ENCODE measurements around the gene ATPAF2. TPM values are rescaled to one million over a fixed set of nuclear protein-coding genes. Genes with fewer than 3 reads are reported as not detected.

The ATPAF2 gene
- total RNA-seq, 1 experiment from 2014 or later: 26.6 TPM

GRCh38 chr17:18021372-18021771 is 17.6 kb downstream of the ATPAF2 start:
- in situ Hi-C loops (cut with HindIII; ENCODE audit: low pct_unique_long_range_greater_than_20kb, low sequenced_read_pairs): loop anchor here (10.0 kb wide), 1 partner anchor 137 kb away; no protein-coding TSS in a partner anchor

DNA sequence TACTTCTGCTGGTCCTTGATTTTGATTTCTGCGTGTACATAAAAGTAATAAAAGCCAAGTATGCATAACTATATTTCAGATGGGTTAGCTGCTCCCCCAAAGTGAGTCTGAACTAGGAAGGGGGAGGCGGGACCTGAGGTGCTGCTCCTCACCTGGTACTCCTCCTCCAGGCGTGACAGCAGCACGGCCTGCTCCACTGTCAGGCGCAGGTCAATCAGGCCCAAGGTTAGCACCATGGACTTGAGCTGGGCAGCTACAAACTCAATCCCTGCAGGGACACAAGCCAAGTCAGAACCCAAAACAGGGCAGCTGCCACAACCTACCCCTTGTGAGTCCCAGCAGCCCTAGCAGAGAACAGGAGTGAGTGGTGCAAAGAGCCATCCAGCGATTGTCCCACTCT is 18.0 kb downstream of the ATPAF2 start:
- DNase-seq (ENCODE audit: low read depth, low spot score): no peak
- in situ Hi-C loops (cut with HindIII; ENCODE audit: low pct_unique_long_range_greater_than_20kb, low sequenced_read_pairs): loop anchor here (10.0 kb wide), 1 partner anchor 136 kb away; no protein-coding TSS in a partner anchor

More at GRCh38 chr17:18021372-18021771, 17.6 kb downstream of the ATPAF2 start:
- no peak for DNase-seq (ENCODE audit: low read depth, low spot score)

DNA sequence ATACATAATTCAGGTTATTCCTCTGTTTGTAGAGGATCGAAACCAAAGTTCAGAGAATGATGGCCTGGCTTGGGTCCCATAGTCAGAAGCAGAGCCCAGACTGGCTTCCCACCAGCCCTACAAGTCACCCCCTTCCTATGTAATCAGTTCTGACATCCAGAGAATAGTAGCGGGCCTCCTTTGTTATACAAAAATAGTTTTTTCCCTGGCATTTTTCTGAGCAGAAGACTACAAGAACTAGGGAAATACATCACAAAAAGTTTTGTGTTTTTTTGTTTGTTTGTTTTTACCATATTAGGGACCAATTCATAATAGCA is 19.2 kb downstream of the ATPAF2 start:
- in situ Hi-C loops (cut with HindIII; ENCODE audit: low pct_unique_long_range_greater_than_20kb, low sequenced_read_pairs): loop anchor here (10.0 kb wide), 1 partner anchor 135 kb away; no protein-coding TSS in a partner anchor
- DNase-seq (ENCODE audit: low read depth, low spot score): no peak

GRCh38 chr17:18018411-18018921 is 20.5 kb downstream of the ATPAF2 start:
- DNase-seq (ENCODE audit: low read depth, low spot score): no peak
- in situ Hi-C loops (cut with HindIII; ENCODE audit: low pct_unique_long_range_greater_than_20kb, low sequenced_read_pairs): no loop called here

- no peak for DNase-seq (ENCODE audit: low read depth, low spot score)
Measured at GRCh38 chr17:18017958-18018357, 21.0 kb downstream of the ATPAF2 start.

GRCh38 chr17:18016426-18016825 is 22.5 kb downstream of the ATPAF2 start:
- DNase-seq (ENCODE audit: low read depth, low spot score): no peak
- in situ Hi-C loops (cut with HindIII; ENCODE audit: low pct_unique_long_range_greater_than_20kb, low sequenced_read_pairs): no loop called here

More at GRCh38 chr17:18017958-18018357, 21.0 kb downstream of the ATPAF2 start:
- in situ Hi-C loops (cut with HindIII; ENCODE audit: low pct_unique_long_range_greater_than_20kb, low sequenced_read_pairs): no loop called here

DNA sequence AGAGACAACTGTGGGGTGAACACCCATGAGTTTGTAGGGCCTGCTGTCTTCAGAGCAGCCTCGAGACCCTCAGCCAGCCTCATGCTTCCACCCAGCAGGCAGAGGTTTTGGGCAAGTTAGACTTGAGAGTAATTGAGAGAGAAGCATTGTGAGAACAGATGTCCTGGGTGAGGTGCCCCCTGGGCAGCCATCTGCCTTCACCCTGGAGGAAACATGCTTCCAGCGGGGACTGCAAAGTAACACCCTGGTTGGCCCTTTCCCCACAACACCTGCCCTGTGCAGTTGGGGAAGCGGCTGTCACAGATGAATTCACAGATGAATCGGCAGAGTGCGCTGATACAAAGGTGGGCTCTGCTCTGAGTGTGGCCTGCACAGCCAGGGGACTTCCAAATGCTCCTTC is 23.4 kb downstream of the ATPAF2 start:
- in situ Hi-C loops (cut with HindIII; ENCODE audit: low pct_unique_long_range_greater_than_20kb, low sequenced_read_pairs): no loop called here

GRCh38 chr17:18014006-18014405 is 25.0 kb downstream of the ATPAF2 start:
- no peak for DNase-seq (ENCODE audit: low read depth, low spot score)
- in situ Hi-C loops (cut with HindIII; ENCODE audit: low pct_unique_long_range_greater_than_20kb, low sequenced_read_pairs): no loop called here

More for the DNA sequence above, 23.4 kb downstream of the ATPAF2 start:
- no peak for DNase-seq (ENCODE audit: low read depth, low spot score)

DNA sequence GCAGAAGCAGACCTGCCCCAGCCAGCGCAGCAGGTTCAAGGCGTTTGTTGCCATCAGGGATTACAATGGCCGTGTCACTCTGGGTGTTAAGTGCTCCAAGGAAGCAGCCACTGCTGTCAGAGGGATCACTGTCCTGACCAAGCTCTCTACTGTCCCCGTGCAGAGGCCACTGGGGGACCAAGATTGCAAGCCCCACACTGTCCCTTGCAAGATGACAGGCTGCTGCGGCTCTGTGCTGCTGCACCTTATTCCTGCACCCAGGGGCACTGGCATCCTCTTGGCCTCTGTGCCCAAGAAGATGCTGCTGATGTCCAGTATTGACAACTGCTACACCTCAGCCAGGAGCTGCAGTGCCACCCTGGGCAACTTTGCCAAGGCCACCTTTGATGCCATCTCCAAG is 27.7 kb downstream of the ATPAF2 start:
- no peak for DNase-seq (ENCODE audit: low read depth, low spot score)
- in situ Hi-C loops (cut with HindIII; ENCODE audit: low pct_unique_long_range_greater_than_20kb, low sequenced_read_pairs): no loop called here

DNA sequence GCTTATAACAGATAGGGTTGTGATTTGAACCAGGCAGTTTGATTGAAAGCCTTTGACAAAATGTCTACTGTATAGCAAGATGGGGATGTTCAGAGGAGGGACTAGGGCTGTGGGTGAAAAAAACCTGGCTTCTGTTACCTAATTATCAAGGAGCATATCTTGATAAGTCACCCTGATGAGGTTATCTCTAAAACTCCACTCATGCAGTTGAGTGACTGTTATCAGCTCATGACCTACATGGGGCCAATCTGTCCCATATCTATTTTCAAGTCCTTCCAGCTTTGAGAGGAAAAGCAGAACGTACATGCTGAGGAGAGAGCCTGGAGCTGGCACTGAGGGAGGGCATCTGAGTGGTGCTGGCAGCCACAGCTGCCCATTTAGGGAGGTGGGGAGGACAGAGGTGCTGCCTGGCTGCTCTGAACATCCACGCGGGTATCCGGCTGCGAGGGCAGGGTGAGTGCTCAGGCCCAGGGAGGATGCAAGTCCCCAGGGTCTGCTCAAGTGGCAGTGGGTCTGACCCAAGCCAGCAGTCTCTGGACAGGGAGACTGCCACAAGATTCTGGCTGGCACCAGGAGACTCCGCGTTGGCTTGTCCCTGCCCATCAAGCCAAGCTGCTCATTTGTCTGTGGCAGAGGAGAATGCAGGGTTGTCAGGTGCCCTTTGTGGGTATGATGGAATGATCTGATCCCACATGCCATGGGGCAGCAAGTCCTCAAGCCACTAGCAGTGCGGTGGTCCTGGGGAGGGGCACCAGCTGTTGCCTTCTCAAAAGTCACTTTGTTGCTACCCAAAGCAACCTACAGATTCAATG is 29.2 kb downstream of the ATPAF2 start:
- in situ Hi-C loops (cut with HindIII; ENCODE audit: low pct_unique_long_range_greater_than_20kb, low sequenced_read_pairs): no loop called here
- DNase-seq (ENCODE audit: low read depth, low spot score): no peak

- in situ Hi-C loops (cut with HindIII; ENCODE audit: low pct_unique_long_range_greater_than_20kb, low sequenced_read_pairs): no loop called here
- DNase-seq (ENCODE audit: low read depth, low spot score): no peak
Measured at GRCh38 chr17:18008496-18009268, 30.3 kb downstream of the ATPAF2 start.

DNA sequence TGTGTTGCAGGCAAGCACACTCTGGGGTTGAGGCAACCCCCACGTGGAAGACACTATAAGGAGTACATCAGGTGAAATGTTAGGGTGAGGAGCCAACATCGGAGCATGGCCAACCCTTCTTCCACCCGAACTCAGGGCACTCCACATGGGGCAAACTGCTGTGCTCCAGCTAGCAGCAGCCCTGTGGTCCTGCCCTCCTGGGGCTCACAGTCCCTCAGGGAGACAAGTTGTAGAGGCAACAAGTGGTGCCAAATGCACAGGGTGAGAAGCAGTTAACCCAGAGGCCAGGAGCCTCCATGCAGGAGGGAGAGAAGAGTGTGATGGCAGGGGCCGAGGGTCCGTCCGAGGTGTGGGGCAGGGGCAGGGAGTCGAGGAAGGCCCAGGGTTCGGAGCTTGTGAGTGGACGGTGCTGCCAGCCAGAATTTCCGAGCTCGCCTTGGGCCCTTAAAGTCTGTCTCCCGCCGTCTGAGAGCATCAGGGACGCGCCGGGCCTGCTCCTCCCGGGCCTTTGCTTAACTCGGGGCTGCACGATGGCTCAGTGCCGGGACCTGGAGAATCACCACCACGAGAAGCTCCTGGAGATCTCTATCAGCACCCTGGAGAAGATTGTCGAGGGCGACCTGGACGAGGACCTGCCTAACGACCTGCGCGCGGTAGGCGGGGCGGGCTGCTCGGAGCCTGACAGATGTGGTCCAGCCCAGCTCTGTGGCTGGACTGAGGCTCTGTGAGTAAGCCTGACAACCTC is 32.3 kb downstream of the ATPAF2 start:
- in situ Hi-C loops (cut with HindIII; ENCODE audit: low pct_unique_long_range_greater_than_20kb, low sequenced_read_pairs): no loop called here
- no peak for DNase-seq (ENCODE audit: low read depth, low spot score)

- in situ Hi-C loops (cut with HindIII; ENCODE audit: low pct_unique_long_range_greater_than_20kb, low sequenced_read_pairs): no loop called here
- DNase-seq (ENCODE audit: low read depth, low spot score): no peak
Measured at GRCh38 chr17:18005496-18005895, 33.5 kb downstream of the ATPAF2 start.

- in situ Hi-C loops (cut with HindIII; ENCODE audit: low pct_unique_long_range_greater_than_20kb, low sequenced_read_pairs): no loop called here
- no peak for DNase-seq (ENCODE audit: low read depth, low spot score)
Measured at GRCh38 chr17:18004884-18005305, 34.1 kb downstream of the ATPAF2 start.

GRCh38 chr17:18004345-18004744 is 34.6 kb downstream of the ATPAF2 start:
- no peak for DNase-seq (ENCODE audit: low read depth, low spot score)
- in situ Hi-C loops (cut with HindIII; ENCODE audit: low pct_unique_long_range_greater_than_20kb, low sequenced_read_pairs): no loop called here

- in situ Hi-C loops (cut with HindIII; ENCODE audit: low pct_unique_long_range_greater_than_20kb, low sequenced_read_pairs): no loop called here
- DNase-seq (ENCODE audit: low read depth, low spot score): no peak
Measured at GRCh38 chr17:18002171-18002570, 36.8 kb downstream of the ATPAF2 start.

DNA sequence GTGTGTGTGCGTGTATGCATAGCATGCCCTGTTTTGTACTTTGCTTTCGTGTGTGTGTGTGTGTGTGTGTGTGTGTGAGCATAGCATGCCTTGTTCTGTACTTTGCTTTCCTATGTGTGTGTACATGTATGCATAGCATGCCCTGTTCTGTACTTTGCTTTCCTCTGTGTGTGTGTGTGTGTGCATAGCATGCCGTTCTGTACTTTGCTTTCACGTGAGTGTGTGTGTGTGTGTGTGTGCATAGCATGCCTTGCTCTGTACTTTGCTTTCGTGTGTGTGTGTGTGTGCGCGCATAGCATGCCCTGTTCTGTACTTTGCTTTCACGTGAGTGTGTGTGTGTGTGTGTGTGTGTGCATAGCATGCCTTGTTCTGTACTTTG is 38.9 kb downstream of the ATPAF2 start:
- in situ Hi-C loops (cut with HindIII; ENCODE audit: low pct_unique_long_range_greater_than_20kb, low sequenced_read_pairs): no loop called here
- no peak for DNase-seq (ENCODE audit: low read depth, low spot score)

All from SK-MEL-5 (cell line).